K562 (cell line): Measurements from ENCODE around the gene MON1A. TPM values are rescaled to one million over a fixed set of nuclear protein-coding genes. Genes with fewer than 3 reads are reported as not detected.
A peak's percentile ranks its signal among the peaks of the same experiment; 100 is the strongest.

Experiments used
- FOXM1 ChIP-seq, 2 experiments: fragments of 450-650 bp in 1 of 2; sonication (generic) in 1 of 2; formaldehyde crosslinking in 1 of 2; IDR thresholded peaks; 2 replicates each; pipeline versions ENCODE4 v1.6.1 to v1.9.0; 2017 to 2022; ENCODE audit warnings: low read depth in 2 of 2, mild to moderate bottlenecking in 2 of 2, missing genetic modification reagents in 1 of 2, moderate library complexity in 1 of 2
- GATAD2B ChIP-seq: fragments of 450-650 bp; IDR thresholded peaks from 2 replicates; pipeline ENCODE4 v1.6.1; 2017; ENCODE audit warnings: mild to moderate bottlenecking, borderline replicate concordance
- HNRNPL ChIP-seq: fragments of 200-400 bp; formaldehyde crosslinking; IDR thresholded peaks from 2 replicates; pipeline ENCODE4 v1.6.1; 2017; ENCODE audit warnings: low read depth, mild to moderate bottlenecking, low read length
- KDM4B ChIP-seq, 2 experiments: fragments of 450-650 bp in 1 of 2; sonication (generic) in 1 of 2; IDR thresholded peaks; 2 replicates each; pipeline ENCODE4 v1.6.1; 2016 to 2017; ENCODE audit warnings: borderline replicate concordance in 2 of 2, antibody characterized with exemption in 1 of 2, low read depth in 1 of 2, mild to moderate bottlenecking in 1 of 2
- KHSRP ChIP-seq: fragments of 450-650 bp; IDR thresholded peaks from 2 replicates; pipeline ENCODE4 v1.6.1; 2017
- NUFIP1 ChIP-seq: fragments of 450-650 bp; IDR thresholded peaks from 2 replicates; pipeline ENCODE4 v1.6.1; 2018; ENCODE audit not compliant: partially characterized antibody
- PHB2 ChIP-seq: fragments of 450-650 bp; IDR thresholded peaks from 2 replicates; pipeline ENCODE4 v1.6.1; 2017; ENCODE audit warnings: low read depth
- PTRF ChIP-seq: fragments of 450-650 bp; IDR thresholded peaks from 2 replicates; pipeline ENCODE4 v1.6.1; 2016; ENCODE audit warnings: mild to moderate bottlenecking, missing genetic modification characterization, missing compliant biosample characterization
- RBM14 ChIP-seq: fragments of 200-400 bp; formaldehyde crosslinking; IDR thresholded peaks from 2 replicates; pipeline ENCODE4 v1.6.1; 2018; ENCODE audit warnings: low read depth, mild to moderate bottlenecking, low read length, moderate library complexity, borderline replicate concordance; ENCODE audit not compliant: insufficient read depth
- RHOXF2B ChIP-seq: fragments of 250-450 bp; sonication (Bioruptor Pico); conservative IDR thresholded peaks from 2 replicates; pipeline ENCODE4 v1.5.1; 2021
- SIRT6 ChIP-seq: IDR thresholded peaks from one replicate; pipeline ENCODE4 v1.6.1; 2012; ENCODE audit warnings: low read depth, mild to moderate bottlenecking, control low read depth, inconsistent platforms, low read length, moderate library complexity
- SIX5 ChIP-seq, 2 experiments: IDR thresholded peaks; 2 replicates each; pipeline ENCODE4 v1.6.1; 2011; ENCODE audit warnings: low read length in 2 of 2, borderline replicate concordance in 1 of 2, low read depth in 1 of 2, mild to moderate bottlenecking in 1 of 2, moderate library complexity in 1 of 2; ENCODE audit not compliant: insufficient read depth in 1 of 2
- SLC30A9 ChIP-seq: fragments of 250-450 bp; sonication (Bioruptor Pico); IDR thresholded peaks from 2 replicates; pipeline ENCODE4 v1.8.0; 2022; ENCODE audit warnings: mild to moderate bottlenecking, moderate library complexity
- SMARCA5 ChIP-seq: fragments of 450-650 bp; IDR thresholded peaks from 2 replicates; pipeline ENCODE4 v1.6.1; 2016
- THAP12 ChIP-seq: fragments of 250-450 bp; sonication (Bioruptor Pico); IDR thresholded peaks from 2 replicates; pipeline ENCODE4 v1.9.0; 2021; ENCODE audit warnings: mild to moderate bottlenecking, inconsistent platforms
- ZNF184 ChIP-seq: sonication (generic); formaldehyde crosslinking; IDR thresholded peaks from 2 replicates; pipeline ENCODE4 v1.5.0; 2020; ENCODE audit warnings: missing genetic modification reagents
- ZNF778 ChIP-seq: fragments of 450-650 bp; formaldehyde crosslinking; IDR thresholded peaks from 2 replicates; pipeline ENCODE4 v1.4.0; 2020; ENCODE audit warnings: mild to moderate bottlenecking, moderate library complexity
- polyA plus RNA-seq, 8 experiments: library from polyadenylated mRNA; depleted of rRNA in 4 of 8; stranded (reverse) in 5 of 8; unstranded in 3 of 8; fragments of >200 nt; fragmentation: Nextera tagmentation in 2 of 8; fragmentation: Illumina TruSeq in 1 of 8; extraction: Ambion mirVana in 2 of 8; extraction: Trizol in 1 of 8; gene quantifications; 2 replicates each; pipeline versions ENCODE4 v1.2.1 to v1.2.3, GENCODE V29; 2011 to 2014; ENCODE audit warnings: inconsistent platforms in 1 of 8, missing spikeins in 1 of 8
- total RNA-seq, 7 experiments: library from RNA; depleted of rRNA in 6 of 7; stranded (reverse); fragments of >200 nt in 6 of 7; fragmentation: Illumina TruSeq in 2 of 7; extraction: Trizol in 2 of 7; gene quantifications; 2 replicates each; pipeline versions ENCODE4 v1.2.1 to v1.2.3, GENCODE V29; 2011 to 2021; ENCODE audit warnings: low replicate concordance in 1 of 7
- TF ChIP-seq, protein P1 (sequence below): sonication (generic); formaldehyde crosslinking; IDR thresholded peaks from 2 replicates; pipeline ENCODE4 v1.4.0; 2020; ENCODE audit warnings: mild to moderate bottlenecking, missing genetic modification reagents
- TF ChIP-seq, protein P2 (sequence below): fragments of 450-650 bp; IDR thresholded peaks from 2 replicates; pipeline ENCODE4 v1.6.1; 2016; ENCODE audit warnings: missing biosample characterization, missing genetic modification characterization
- TF ChIP-seq, protein P3 (sequence below): sonication (generic); formaldehyde crosslinking; IDR thresholded peaks from 2 replicates; pipeline ENCODE4 v1.8.0; 2022; ENCODE audit warnings: mild to moderate bottlenecking, missing genetic modification reagents

The MON1A gene
- total and polyA plus RNA-seq, 9 of the 15 experiments (the other 6 are each of a cell fraction or from before 2014, with no cell fraction given) = 1.1 to 13.8 (median 6.8) TPM

GRCh38 chr3:49929291-49930167 lies at the start of gene MON1A (continued):
- TF ChIP-seq, protein P1, sequence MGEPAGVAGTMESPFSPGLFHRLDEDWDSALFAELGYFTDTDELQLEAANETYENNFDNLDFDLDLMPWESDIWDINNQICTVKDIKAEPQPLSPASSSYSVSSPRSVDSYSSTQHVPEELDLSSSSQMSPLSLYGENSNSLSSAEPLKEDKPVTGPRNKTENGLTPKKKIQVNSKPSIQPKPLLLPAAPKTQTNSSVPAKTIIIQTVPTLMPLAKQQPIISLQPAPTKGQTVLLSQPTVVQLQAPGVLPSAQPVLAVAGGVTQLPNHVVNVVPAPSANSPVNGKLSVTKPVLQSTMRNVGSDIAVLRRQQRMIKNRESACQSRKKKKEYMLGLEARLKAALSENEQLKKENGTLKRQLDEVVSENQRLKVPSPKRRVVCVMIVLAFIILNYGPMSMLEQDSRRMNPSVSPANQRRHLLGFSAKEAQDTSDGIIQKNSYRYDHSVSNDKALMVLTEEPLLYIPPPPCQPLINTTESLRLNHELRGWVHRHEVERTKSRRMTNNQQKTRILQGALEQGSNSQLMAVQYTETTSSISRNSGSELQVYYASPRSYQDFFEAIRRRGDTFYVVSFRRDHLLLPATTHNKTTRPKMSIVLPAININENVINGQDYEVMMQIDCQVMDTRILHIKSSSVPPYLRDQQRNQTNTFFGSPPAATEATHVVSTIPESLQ (CRISPR knock-in tag) = no peak
- peak; percentile 53 to 63; a peak in 3 of 4 replicates for TF ChIP-seq SIX5 (IDR thresholded peaks at IDR 0.05; ENCODE audit: borderline replicate concordance in 1 of 2, insufficient read depth in 1 of 2, low read depth in 1 of 2, low read length in 2 of 2)
- no peak for TF ChIP-seq SMARCA5
- TF ChIP-seq HNRNPL = 0 out of 2 replicates have a peak, but pooled peaks have one; percentile 36
- no peak for TF ChIP-seq RBM14
- TF ChIP-seq SLC30A9 (CRISPR knock-in tag) = no peak
- TF ChIP-seq RHOXF2B = no peak
- TF ChIP-seq KDM4B (IDR thresholded peaks at IDR 0.05; ENCODE audit: borderline replicate concordance in 2 of 2, low read depth in 1 of 2) = 0 out of 4 replicates have a peak, but pooled peaks of 1 of the 2 experiments have one; percentile 32
- TF ChIP-seq, protein P2, sequence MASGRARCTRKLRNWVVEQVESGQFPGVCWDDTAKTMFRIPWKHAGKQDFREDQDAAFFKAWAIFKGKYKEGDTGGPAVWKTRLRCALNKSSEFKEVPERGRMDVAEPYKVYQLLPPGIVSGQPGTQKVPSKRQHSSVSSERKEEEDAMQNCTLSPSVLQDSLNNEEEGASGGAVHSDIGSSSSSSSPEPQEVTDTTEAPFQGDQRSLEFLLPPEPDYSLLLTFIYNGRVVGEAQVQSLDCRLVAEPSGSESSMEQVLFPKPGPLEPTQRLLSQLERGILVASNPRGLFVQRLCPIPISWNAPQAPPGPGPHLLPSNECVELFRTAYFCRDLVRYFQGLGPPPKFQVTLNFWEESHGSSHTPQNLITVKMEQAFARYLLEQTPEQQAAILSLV (tag) = no peak
- no peak for TF ChIP-seq SIRT6
- no peak for TF ChIP-seq FOXM1 (IDR thresholded peaks at IDR 0.05; ENCODE audit: low read depth)
- no peak for TF ChIP-seq FOXM1 (CRISPR knock-in tag; IDR thresholded peaks at IDR 0.05; ENCODE audit: low read depth)
- TF ChIP-seq NUFIP1 = no peak
- TF ChIP-seq KHSRP = no peak
- TF ChIP-seq THAP12 (CRISPR knock-in tag) = no peak; the same call in 1 of the 2 replicates
- TF ChIP-seq PHB2 = no peak
- no peak for TF ChIP-seq ZNF184 (CRISPR knock-in tag)
- no peak for TF ChIP-seq ZNF778 (CRISPR knock-in tag)
- no peak for TF ChIP-seq GATAD2B
- TF ChIP-seq, protein P3, sequence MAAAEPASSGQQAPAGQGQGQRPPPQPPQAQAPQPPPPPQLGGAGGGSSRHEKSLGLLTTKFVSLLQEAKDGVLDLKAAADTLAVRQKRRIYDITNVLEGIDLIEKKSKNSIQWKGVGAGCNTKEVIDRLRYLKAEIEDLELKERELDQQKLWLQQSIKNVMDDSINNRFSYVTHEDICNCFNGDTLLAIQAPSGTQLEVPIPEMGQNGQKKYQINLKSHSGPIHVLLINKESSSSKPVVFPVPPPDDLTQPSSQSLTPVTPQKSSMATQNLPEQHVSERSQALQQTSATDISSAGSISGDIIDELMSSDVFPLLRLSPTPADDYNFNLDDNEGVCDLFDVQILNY (CRISPR knock-in tag) = 0 out of 2 replicates have a peak, but pooled peaks have one; percentile 45
- no peak for TF ChIP-seq PTRF (tag)
